Iris pigment epithelial cell (primary cell): Measurements from ENCODE around the gene POLR2B.
"Not testable (repeated sequence)": the region's sequence is repeated elsewhere in the genome, so short reads cannot be mapped to it uniquely, and the experiment has no call there.

ENCODE experiments used
- DNase-seq: peaks from one replicate; pipeline ENCODE4 v3.0.0-alpha.2; 2011; ENCODE audit warnings: low read depth

Gene POLR2B

GRCh38 chr4:57053508-57053907 is 74.8 kb downstream of the POLR2B start:
- peak; percentile 88 for DNase-seq

- DNase-seq = no peak
Observed at GRCh38 chr4:57055886-57056285, 77.2 kb downstream of the POLR2B start.

- no peak for DNase-seq
Observed at GRCh38 chr4:57059890-57060716, 81.4 kb downstream of the POLR2B start.

GRCh38 chr4:57060717-57061067 is 82.0 kb downstream of the POLR2B start:
- DNase-seq = not testable (repeated sequence)

GRCh38 chr4:57061395-57061794 is 82.7 kb downstream of the POLR2B start:
- DNase-seq = peak; percentile 81

GRCh38 chr4:57063518-57063917 is 84.8 kb downstream of the POLR2B start:
- no peak for DNase-seq

- no peak for DNase-seq
Observed at GRCh38 chr4:57064120-57064519, 85.4 kb downstream of the POLR2B start.

GRCh38 chr4:57064811-57065711 is 86.4 kb downstream of the POLR2B start:
- DNase-seq = peak; percentile 96

GRCh38 chr4:57065730-57066482 is 87.2 kb downstream of the POLR2B start:
- DNase-seq = no peak

- no peak for DNase-seq
Observed at GRCh38 chr4:57068237-57068981, 89.7 kb downstream of the POLR2B start.

- DNase-seq = no peak
Observed at GRCh38 chr4:57070461-57070860, 91.8 kb downstream of the POLR2B start.

- peak; percentile 88 for DNase-seq
Observed at GRCh38 chr4:57071326-57071725, 92.6 kb downstream of the POLR2B start.

GRCh38 chr4:57073559-57073958 is 94.9 kb downstream of the POLR2B start:
- peak; percentile 56 for DNase-seq

- DNase-seq = peak; percentile 84
Observed at GRCh38 chr4:57074744-57075143, 96.0 kb downstream of the POLR2B start.

GRCh38 chr4:57075367-57075766 is 96.7 kb downstream of the POLR2B start:
- no peak for DNase-seq

- DNase-seq = no peak
Observed at GRCh38 chr4:57076646-57077045, 98.0 kb downstream of the POLR2B start.

GRCh38 chr4:57077550-57078343 is 99.1 kb downstream of the POLR2B start:
- peak; percentile 98 for DNase-seq

- DNase-seq = peak; percentile 89
Observed at GRCh38 chr4:57078685-57079521, 100.2 kb downstream of the POLR2B start.
